Hematopoietic multipotent progenitor cell treated with erythropoietin and hydrocortisone succinate and interleukin-3 and kit ligand, for 4 days (in vitro differentiated cells): ENCODE results near the gene GRM3.
A peak's percentile ranks its signal among the peaks of the same experiment; 100 is the strongest.

Source experiments
- DNase-seq: peaks from one replicate; pipeline ENCODE4 v3.0.0-alpha.2; 2015

Gene GRM3

GRCh38 chr7:86643561-86644281 lies at the start of gene GRM3:
GRM3 (plus strand) TSS chr7:86643909; CDS start chr7:86765146, 121,237 bp downstream.
- peak; percentile 3 for DNase-seq

GRCh38 chr7:86598311-86598710 lies 45.4 kb upstream of the GRM3 start:
- peak; percentile 9 for DNase-seq

GRCh38 chr7:86598721-86599120 lies 45.0 kb upstream of the GRM3 start:
- DNase-seq: no peak

GRCh38 chr7:86600506-86601290 lies 43.0 kb upstream of the GRM3 start:
- DNase-seq: no peak

- peak; percentile 4 for DNase-seq
These were observed 28.0 kb upstream of the GRM3 start for GRCh38 chr7:86615711-86616110.

GRCh38 chr7:86644282-86645224 lies 844 bp downstream of the GRM3 start:
- no peak for DNase-seq

GRCh38 chr7:86645225-86645608 lies 1.5 kb downstream of the GRM3 start:
- DNase-seq: no peak

GRCh38 chr7:86645676-86646276 lies 2.1 kb downstream of the GRM3 start:
- DNase-seq: no peak

GRCh38 chr7:86647385-86648094 lies 3.8 kb downstream of the GRM3 start:
- no peak for DNase-seq

- no peak for DNase-seq
These were observed 4.5 kb downstream of the GRM3 start for GRCh38 chr7:86648169-86648568.

- no peak for DNase-seq
These were observed 10.4 kb downstream of the GRM3 start for GRCh38 chr7:86653919-86654659.

- no peak for DNase-seq
These were observed 14.2 kb downstream of the GRM3 start for GRCh38 chr7:86657948-86658347.

GRCh38 chr7:86660950-86661462 lies 17.3 kb downstream of the GRM3 start:
- no peak for DNase-seq

GRCh38 chr7:86664486-86664885 lies 20.8 kb downstream of the GRM3 start:
- DNase-seq: no peak

- no peak for DNase-seq
These were observed 21.3 kb downstream of the GRM3 start for GRCh38 chr7:86664991-86665390.

GRCh38 chr7:86665669-86666068 lies 22.0 kb downstream of the GRM3 start:
- no peak for DNase-seq

GRCh38 chr7:86667732-86668131 lies 24.0 kb downstream of the GRM3 start:
- peak; percentile 24 for DNase-seq

GRCh38 chr7:86668315-86668714 lies 24.6 kb downstream of the GRM3 start:
- DNase-seq: no peak

GRCh38 chr7:86687831-86688230 lies 44.1 kb downstream of the GRM3 start:
- no peak for DNase-seq

- no peak for DNase-seq
These were observed 45.7 kb downstream of the GRM3 start for GRCh38 chr7:86689363-86689762.

GRCh38 chr7:86692755-86693154 lies 49.0 kb downstream of the GRM3 start:
- DNase-seq: no peak
